Smooth muscle cell (in vitro differentiated cells): Measurements from ENCODE around the gene NFATC2. TPM values are rescaled to one million over a fixed set of nuclear protein-coding genes. Genes with fewer than 3 reads are reported as not detected.

ENCODE experiments used
- DNase-seq: peaks from one replicate; lab custom pipeline; 2025; ENCODE audit not compliant: unreplicated experiment; lab: John Stamatoyannopoulos, UW
- H2AFZ ChIP-seq: fragments of 200-600 bp; sonication (generic); 2 replicates; pipeline ENCODE4 v1.6.0; 2016; ENCODE audit warnings: antibody characterized with exemption, low read depth, mild to moderate bottlenecking
- H3F3A ChIP-seq: fragments of 200-600 bp; sonication (generic); 2 replicates; pipeline ENCODE4 v1.6.0; 2017; ENCODE audit warnings: antibody characterized with exemption, low read depth
- H3K27ac ChIP-seq: fragments of 200-600 bp; sonication (generic); 2 replicates; pipeline ENCODE4 v1.5.1; 2016; ENCODE audit warnings: low read depth, mild to moderate bottlenecking
- H3K27me3 ChIP-seq: fragments of 200-600 bp; sonication (generic); 2 replicates; pipeline ENCODE4 v1.6.1; 2016; ENCODE audit warnings: low read depth, mild to moderate bottlenecking
- H3K36me3 ChIP-seq: fragments of 200-600 bp; sonication (generic); 2 replicates; pipeline ENCODE4 v1.5.1; 2016; ENCODE audit warnings: low read depth
- H3K4me1 ChIP-seq: fragments of 200-600 bp; sonication (generic); 2 replicates; pipeline ENCODE4 v1.5.1; 2016; ENCODE audit warnings: low read depth
- H3K4me2 ChIP-seq: fragments of 200-600 bp; sonication (generic); 2 replicates; pipeline ENCODE4 v1.6.0; 2016; ENCODE audit warnings: mild to moderate bottlenecking
- H3K4me3 ChIP-seq: fragments of 200-600 bp; sonication (generic); 2 replicates; pipeline ENCODE4 v1.5.1; 2016; ENCODE audit warnings: mild to moderate bottlenecking
- H3K79me2 ChIP-seq: fragments of 200-600 bp; sonication (generic); 2 replicates; pipeline ENCODE4 v1.6.0; 2016; ENCODE audit warnings: low read depth, mild to moderate bottlenecking
- H3K9ac ChIP-seq: fragments of 200-600 bp; sonication (generic); 2 replicates; pipeline ENCODE4 v1.6.0; 2016; ENCODE audit warnings: low read depth
- H3K9me3 ChIP-seq: fragments of 200-600 bp; sonication (generic); replicated peaks from 2 replicates; pipeline ENCODE4 v1.5.1; 2016; ENCODE audit warnings: low read depth
- H4K20me1 ChIP-seq: fragments of 200-600 bp; sonication (generic); 2 replicates; pipeline ENCODE4 v1.6.0; 2016; ENCODE audit warnings: low read depth
- CTCF ChIP-seq: fragments of 200-600 bp; sonication (generic); IDR thresholded peaks from 2 replicates; pipeline ENCODE4 v1.5.1; 2017; ENCODE audit warnings: borderline replicate concordance, mild to moderate bottlenecking, antibody characterized with exemption; ENCODE audit not compliant: insufficient read depth, poor library complexity, severe bottlenecking
- WGBS: methylation state at CpG from one replicate; pipeline ENCODE4 v1.1.7; 2016; ENCODE audit warnings: low lambda C conversion rate; 5-methylcytosine and 5-hydroxymethylcytosine counted together
- polyA plus RNA-seq: library from polyadenylated mRNA; unstranded; fragments of >200 nt; fragmentation: Nextera tagmentation; extraction: Ambion mirVana; gene quantifications from 2 replicates; pipeline ENCODE4 v1.2.1, GENCODE V29; 2016
- total RNA-seq: library from RNA; depleted of rRNA; stranded (reverse); fragments of >200 nt; gene quantifications from 2 replicates; pipeline ENCODE4 v1.2.3, GENCODE V29; 2014

The NFATC2 gene
- total and polyA plus RNA-seq, 2 experiments from 2014 or later, result 5.8 to 8.4 TPM

GRCh38 chr20:51495921-51496545, 46.5 kb downstream of the NFATC2 start:
- no peaks in the 10 kb centered on the region for H3K27me3 ChIP-seq
- H3K4me3 ChIP-seq, result no peak overlapping the region
- no peaks in the 10 kb centered on the region for H4K20me1 ChIP-seq
- peaks cover 4% of the 10 kb centered on the region for H3K4me1 ChIP-seq
- H3K36me3 ChIP-seq, result no peaks in the 10 kb centered on the region
- H3K9me3 ChIP-seq, result no peaks in the 10 kb centered on the region
- no peak for DNase-seq
- no peaks in the 10 kb centered on the region for H3K79me2 ChIP-seq
- WGBS, result 92% methylated on average over 7 of the region's 7 CpGs
- H3K4me2 ChIP-seq, result no peak overlapping the region
- H2AFZ ChIP-seq, result no peak overlapping the region
- no peaks in the 10 kb centered on the region for H3F3A ChIP-seq
- H3K27ac ChIP-seq, result no peak overlapping the region
- no peak overlapping the region for H3K9ac ChIP-seq
- TF ChIP-seq CTCF, result no peak

GRCh38 chr20:51495291-51495690, 47.2 kb downstream of the NFATC2 start:
- H3K9ac ChIP-seq, result no peak overlapping the region
- TF ChIP-seq CTCF, result no peak
- H2AFZ ChIP-seq, result no peak overlapping the region
- H3K4me3 ChIP-seq, result no peak overlapping the region
- H3K27ac ChIP-seq, result no peak overlapping the region
- WGBS, result 67% methylated on average over 4 of the region's 4 CpGs
- no peak overlapping the region for H3K4me2 ChIP-seq
- H4K20me1 ChIP-seq, result no peaks in the 10 kb centered on the region
- H3K4me1 ChIP-seq, result peaks cover 4% of the 10 kb centered on the region
- H3K9me3 ChIP-seq, result no peaks in the 10 kb centered on the region
- H3F3A ChIP-seq, result no peaks in the 10 kb centered on the region
- H3K79me2 ChIP-seq, result no peaks in the 10 kb centered on the region
- no peaks in the 10 kb centered on the region for H3K27me3 ChIP-seq
- H3K36me3 ChIP-seq, result no peaks in the 10 kb centered on the region
- no peak for DNase-seq

- 92% methylated on average over 16 of the region's 16 CpGs for WGBS
- Histone ChIP-seq H3K4me1 (peaks cover 4% of the 10 kb centered on the region), H2AFZ (no peak overlapping the region), H3K27ac (no peak overlapping the region), H3K79me2 (no peaks in the 10 kb centered on the region), H3K9ac (no peak overlapping the region), H3K4me3 (no peak overlapping the region), H3F3A (no peaks in the 10 kb centered on the region), H3K36me3 (no peaks in the 10 kb centered on the region), H3K4me2 (no peak overlapping the region), H4K20me1 (no peaks in the 10 kb centered on the region), H3K27me3 (no peaks in the 10 kb centered on the region), H3K9me3 (no peaks in the 10 kb centered on the region)
- no peak for TF ChIP-seq CTCF
- no peak for DNase-seq
Observed at GRCh38 chr20:51494241-51495110, 48.0 kb downstream of the NFATC2 start.
